NCI-H82 treated with DMSO at 0.1 percent for 48 hours (cell line): ENCODE data around the gene TMEM114.

ENCODE experiments used
- DNase-seq: peaks from one replicate; lab custom pipeline; 2025; ENCODE audit not compliant: unreplicated experiment; lab: John Stamatoyannopoulos, UW

TMEM114 gene

GRCh38 chr16:8589900-8590688, at the start of gene TMEM114:
Gene TMEM114 (minus strand): TSS chr16:8590511. CDS start chr16:8589838, 673 bp downstream.
- DNase-seq, result no peak

DNA sequence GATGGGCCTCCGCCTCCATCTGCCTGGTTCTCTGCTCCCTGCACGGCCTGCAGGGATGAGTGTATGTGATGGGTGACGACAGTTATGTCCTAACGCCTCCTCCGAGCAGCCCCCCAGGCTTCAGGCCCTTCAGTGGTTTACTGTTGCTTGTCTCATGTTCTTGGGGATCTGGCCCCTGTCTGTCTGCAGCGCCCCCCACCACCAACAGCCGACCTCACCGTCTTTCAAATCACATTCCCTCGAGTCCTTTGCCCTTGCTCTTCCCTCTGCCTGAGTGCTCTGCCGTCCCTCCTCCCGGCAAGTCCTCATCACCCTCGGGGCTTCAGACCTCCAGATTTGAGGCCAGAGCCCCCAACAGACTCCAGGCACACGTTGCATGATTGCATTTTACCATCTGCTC, 49.4 kb upstream of the TMEM114 start:
- DNase-seq, result no peak

GRCh38 chr16:8634991-8635736, 44.9 kb upstream of the TMEM114 start:
- no peak for DNase-seq

- DNase-seq, result no peak
Observed at GRCh38 chr16:8632675-8633182, 42.4 kb upstream of the TMEM114 start.

DNA sequence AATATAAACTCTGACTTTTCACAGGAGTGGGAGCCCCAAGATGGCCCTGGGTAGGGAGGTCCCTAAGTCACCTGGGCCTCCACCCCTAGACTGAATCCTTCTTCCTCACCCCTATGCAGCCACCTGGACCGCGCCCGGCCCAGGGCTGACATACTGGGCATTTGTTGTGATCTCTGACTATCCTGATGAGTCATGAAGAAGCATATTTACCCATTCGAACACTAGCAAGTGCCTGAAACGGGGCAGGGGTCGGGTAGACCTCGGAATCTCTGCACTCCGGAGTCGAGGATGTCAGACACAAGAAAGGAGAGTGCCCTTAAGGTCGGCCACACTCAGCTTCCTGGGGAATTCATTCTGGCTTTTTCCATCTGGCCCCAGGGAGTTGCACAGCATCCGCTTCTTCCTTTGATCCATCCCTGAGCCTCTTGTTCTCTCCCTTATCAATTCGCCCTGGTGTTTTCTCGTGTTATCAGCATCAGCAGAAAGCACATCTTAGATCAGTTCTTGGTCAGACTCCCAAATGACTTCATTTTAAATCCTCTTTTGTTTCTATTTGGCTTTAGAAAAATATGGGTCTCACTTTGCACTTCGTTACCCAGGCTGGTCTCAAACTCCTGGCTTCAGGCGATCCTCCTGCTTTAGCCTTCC, 41.6 kb upstream of the TMEM114 start:
- no peak for DNase-seq

GRCh38 chr16:8631373-8631772, 41.1 kb upstream of the TMEM114 start:
- DNase-seq, result no peak

- no peak for DNase-seq
Observed at GRCh38 chr16:8630255-8630953, 40.1 kb upstream of the TMEM114 start.

DNA sequence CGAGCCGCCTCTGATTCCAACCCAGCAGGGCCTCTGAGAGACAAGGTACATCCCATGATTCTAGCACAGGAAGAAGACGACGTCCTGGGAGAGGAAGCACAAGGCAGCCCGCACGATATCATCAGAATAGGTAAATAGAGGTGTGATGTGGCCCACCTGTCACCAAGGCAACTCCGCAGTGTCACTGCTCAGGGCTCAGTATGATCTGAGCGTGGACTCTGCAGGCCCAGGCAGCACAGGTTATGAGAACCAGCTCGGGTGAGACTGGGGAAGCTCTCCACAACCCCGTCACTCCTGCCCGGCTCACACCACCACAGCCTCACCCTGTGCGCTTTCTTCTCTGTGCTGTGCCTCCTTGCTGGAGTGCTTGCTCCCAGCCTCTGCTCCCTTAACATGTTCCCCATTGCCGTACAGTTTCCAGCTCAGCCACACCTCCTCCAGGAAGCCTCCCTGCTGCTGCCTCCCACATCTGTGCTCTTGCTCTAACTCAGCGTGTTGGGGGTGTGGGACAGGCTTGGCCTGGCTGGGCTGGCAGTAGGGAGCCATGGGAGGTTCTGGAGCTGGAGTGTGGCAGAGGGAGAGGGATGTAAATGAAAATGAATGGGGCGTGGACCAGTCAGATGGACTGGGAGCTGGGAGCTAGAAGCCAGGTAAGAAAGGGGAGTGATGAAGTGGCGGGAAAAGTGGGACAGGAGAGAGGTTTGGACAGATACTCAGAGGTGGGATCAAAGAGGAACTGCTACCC, 38.8 kb upstream of the TMEM114 start:
- no peak for DNase-seq

GRCh38 chr16:8627456-8627855, 37.1 kb upstream of the TMEM114 start:
- no peak for DNase-seq

GRCh38 chr16:8626946-8627345, 36.6 kb upstream of the TMEM114 start:
- no peak for DNase-seq

GRCh38 chr16:8625491-8626087, 35.3 kb upstream of the TMEM114 start:
- DNase-seq, result no peak

- no peak for DNase-seq
Observed at GRCh38 chr16:8623634-8624033, 33.3 kb upstream of the TMEM114 start.

DNA sequence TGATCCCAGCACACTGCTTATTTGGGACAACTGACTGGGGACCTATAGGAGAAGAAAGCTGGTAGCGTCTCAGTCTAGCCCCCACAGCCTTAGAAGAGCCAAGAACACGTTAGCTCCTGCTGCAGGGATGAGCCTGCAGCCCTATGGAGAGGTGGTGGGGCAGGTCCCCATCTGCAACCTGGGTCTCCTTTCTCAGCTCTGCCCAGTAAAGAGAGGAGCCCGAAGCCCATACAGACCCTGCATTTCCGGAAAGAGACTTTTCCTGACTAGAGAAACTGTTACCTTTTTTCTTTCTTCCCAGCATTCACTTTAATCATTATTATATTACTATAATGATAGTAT, 32.0 kb upstream of the TMEM114 start:
- DNase-seq, result no peak

- DNase-seq, result peak; percentile 71
Observed at GRCh38 chr16:8621572-8622314, 31.4 kb upstream of the TMEM114 start, which contains the start of gene METTL22. Gene METTL22 (plus strand): TSS chr16:8621698. CDS start chr16:8625666, 3,968 bp downstream.

DNA sequence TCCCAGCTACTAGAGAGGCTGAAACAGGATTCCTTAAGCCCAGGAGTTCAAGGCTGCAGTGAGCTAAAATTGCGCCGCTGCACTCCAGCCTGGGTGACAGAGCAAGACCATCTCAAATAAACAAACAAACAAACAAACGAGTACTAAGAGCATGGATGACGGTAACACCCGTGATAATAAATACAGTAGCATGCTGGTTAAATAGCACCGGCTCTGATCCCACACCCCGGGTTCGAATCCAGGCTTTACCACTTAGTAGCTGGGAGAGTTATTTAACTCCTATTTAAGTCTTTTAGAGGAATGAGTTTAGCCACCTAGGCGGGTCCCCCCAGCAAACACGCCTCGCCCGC, 30.9 kb upstream of the TMEM114 start:
- no peak for DNase-seq

- DNase-seq, result no peak
Observed at GRCh38 chr16:8620535-8620934, 30.2 kb upstream of the TMEM114 start.

GRCh38 chr16:8619671-8620370, 29.5 kb upstream of the TMEM114 start:
- no peak for DNase-seq

DNA sequence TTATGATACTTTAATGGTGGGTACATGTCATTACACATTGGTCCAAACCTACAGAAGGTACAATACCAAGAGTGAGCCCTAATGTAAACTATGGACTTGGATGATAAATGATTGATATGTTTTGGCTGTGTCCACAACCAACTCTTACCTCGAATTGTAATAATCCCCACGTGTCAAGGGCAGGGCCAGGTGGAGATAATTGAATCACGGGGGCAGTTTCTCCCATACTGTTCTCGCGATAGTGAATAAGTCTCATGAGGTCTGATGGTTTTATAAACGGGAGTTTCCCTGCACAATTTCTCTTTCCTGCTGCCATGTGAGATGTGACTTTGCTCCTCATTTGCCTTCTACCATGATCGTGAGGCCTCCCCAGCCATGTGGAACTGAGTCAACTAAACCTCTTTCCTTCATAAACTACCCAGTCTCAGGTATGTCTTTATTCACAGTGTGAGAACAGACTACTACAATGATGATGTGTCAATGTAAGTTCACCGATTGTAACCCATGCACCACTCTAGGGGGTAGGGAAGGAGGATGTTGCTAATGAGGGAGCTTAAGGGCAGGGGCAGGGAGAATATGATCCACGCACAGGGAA, 24.2 kb upstream of the TMEM114 start:
- DNase-seq, result no peak
